ENCODE measurements around the gene UBL7. TPM values are rescaled to one million over a fixed set of nuclear protein-coding genes. Genes with fewer than 3 reads are reported as not detected.

Gene UBL7
- total RNA-seq, 1 experiment from 2014 or later: 47.5 TPM

DNA sequence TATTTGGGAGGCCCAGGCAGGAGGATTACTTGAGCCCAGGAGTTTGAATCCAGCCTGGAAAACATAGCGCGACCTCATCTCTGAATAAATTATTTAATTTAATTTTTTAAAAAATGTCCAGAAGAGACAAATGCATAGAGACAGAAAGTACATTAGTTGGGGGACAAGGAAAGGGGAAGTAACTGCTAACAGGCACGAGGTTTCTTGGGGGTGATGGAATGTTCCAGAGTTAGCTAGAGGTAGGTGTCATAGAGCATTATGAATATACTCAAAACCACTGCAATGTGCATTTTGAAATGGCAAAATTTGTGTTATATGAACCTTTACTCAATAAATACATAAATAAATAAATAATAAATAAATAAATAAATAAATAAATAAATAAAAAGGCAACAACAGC lies 61.9 kb downstream of the UBL7 start:
- Mint-ChIP-seq H3K4me1 (peaks cover 15 to 26% of the 10 kb centered on the region in 2 experiments), H3K4me3 (no peak overlapping the region), H3K27me3 (ENCODE audit: low read depth) (peaks cover 2% of the 10 kb centered on the region), H3K36me3 (ENCODE audit: insufficient read depth in 1 of 3, low read depth in 3 of 3) (no peaks in the 10 kb centered on the region), H3K9me3 (no peaks in the 10 kb centered on the region), H3K27ac (no peak overlapping the region)
- H2BK120ac ChIP-seq (ENCODE audit: low read depth, low read length, poor library complexity, severe bottlenecking): no peak overlapping the region
- no peak overlapping the region for H3K27ac ChIP-seq (ENCODE audit: insufficient read length, low read depth, low read length)
- peaks cover 5% of the 10 kb centered on the region; the same call in 1 of the 2 replicates for H3K4me1 ChIP-seq (ENCODE audit: insufficient read depth, low read length)
- no peak overlapping the region for H3K4me2 ChIP-seq (ENCODE audit: insufficient read depth, insufficient read length, low read length)
- H4K5ac ChIP-seq (ENCODE audit: insufficient read length, low read depth, low read length): no peak overlapping the region
- no peak overlapping the region for H4K91ac ChIP-seq (ENCODE audit: insufficient read length, low read depth, low read length)
- H2AFZ ChIP-seq (ENCODE audit: low read length): no peak overlapping the region
- no peak overlapping the region for H3T11ph ChIP-seq (ENCODE audit: low read length)
- H2BK20ac ChIP-seq (ENCODE audit: low read depth, low read length, poor library complexity, severe bottlenecking): no peak overlapping the region
- H4K20me1 ChIP-seq (ENCODE audit: control insufficient read depth, insufficient read depth, insufficient read length): no peaks in the 10 kb centered on the region
- H2BK5ac ChIP-seq (ENCODE audit: insufficient read length, low read length): no peak overlapping the region
- H3K27me3 ChIP-seq (ENCODE audit: insufficient read depth, low read length): no peaks in the 10 kb centered on the region
- no peak for TF ChIP-seq CTCF (conservative IDR thresholded peaks at IDR 0.05)
- H3K18ac ChIP-seq (ENCODE audit: insufficient read length, low read depth, low read length): no peak overlapping the region
- H2BK15ac ChIP-seq (ENCODE audit: low read depth, low read length): no peak overlapping the region
- no peak overlapping the region for H3K14ac ChIP-seq (ENCODE audit: insufficient read depth, low read length)
- no peaks in the 10 kb centered on the region for H3K79me1 ChIP-seq (ENCODE audit: insufficient read depth, low read depth, low read length, poor library complexity, severe bottlenecking)
- H3K23me2 ChIP-seq (ENCODE audit: insufficient read length, low read depth, low read length, poor library complexity, severe bottlenecking): no peaks in the 10 kb centered on the region
- H3K4ac ChIP-seq (ENCODE audit: low read depth, low read length): no peak overlapping the region
- no peak overlapping the region for H3K56ac ChIP-seq (ENCODE audit: insufficient read length, low read depth, low read length)
- WGBS (ENCODE audit: extremely low coverage, insufficient read length, low lambda C conversion rate): no CpG with 5 or more reads among the region's 3 CpGs
- H3K9me3 ChIP-seq (ENCODE audit: control insufficient read depth, low read depth, low read length): no peaks in the 10 kb centered on the region
- H3K23ac ChIP-seq (ENCODE audit: insufficient read length, low read depth, low read length): no peak overlapping the region
- H2BK12ac ChIP-seq (ENCODE audit: insufficient read length, low read depth, low read length): no peak overlapping the region
- H3K9ac ChIP-seq (ENCODE audit: extremely low read depth, insufficient read length, low read length): no peak overlapping the region
- no peaks in the 10 kb centered on the region for H3K79me2 ChIP-seq (ENCODE audit: insufficient read depth, low read length)
- no peak overlapping the region for H2AK5ac ChIP-seq (ENCODE audit: insufficient read length, low read length)
- DNase-seq: no peak
- no peak overlapping the region for H4K8ac ChIP-seq (replicated peaks; ENCODE audit: insufficient read length, low read depth, low read length)

All from H9 (cell line).